ENCODE measurements around the gene CCNY.

The CCNY gene

DNA sequence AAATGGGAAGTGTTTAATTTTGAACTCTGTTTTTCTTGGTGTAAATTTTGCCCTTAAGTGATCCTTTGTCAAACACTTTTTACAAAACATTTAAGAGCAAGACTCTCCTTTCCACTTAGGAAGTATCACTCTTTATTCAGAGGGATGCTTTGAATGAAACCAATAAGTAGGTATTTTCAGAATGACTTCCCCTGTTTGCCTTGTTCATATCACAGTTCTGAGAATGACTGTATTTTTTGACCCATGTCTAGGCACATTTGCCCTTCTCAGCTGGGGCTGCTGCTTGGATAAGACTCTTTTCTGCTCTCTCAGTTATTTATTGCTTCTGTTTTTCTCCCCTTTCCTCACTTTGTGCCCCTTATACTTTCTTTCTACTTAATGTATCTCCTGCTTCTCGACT, 98.2 kb downstream of the CCNY start:
- DNase-seq: no peak

DNA sequence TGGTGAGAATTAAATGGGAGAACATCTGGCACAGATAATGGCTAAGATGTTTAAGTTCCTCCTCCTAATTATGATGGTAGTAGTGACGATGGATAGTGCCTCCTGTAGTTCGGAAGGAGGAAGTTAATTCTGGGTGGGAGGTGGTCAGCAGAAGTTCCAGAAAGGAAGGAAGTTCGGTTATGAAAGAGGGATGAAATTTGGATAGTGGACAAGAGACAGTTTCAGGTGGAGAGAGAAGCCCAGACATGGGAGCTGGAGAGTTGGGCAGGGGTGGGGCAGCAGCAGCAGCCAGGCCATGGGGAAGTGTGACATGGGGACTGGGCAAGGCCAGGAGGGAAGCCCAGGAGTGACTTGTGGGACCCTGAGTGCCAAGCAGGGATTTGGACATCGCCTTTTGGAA, 99.5 kb downstream of the CCNY start:
- no peak for DNase-seq

DNA sequence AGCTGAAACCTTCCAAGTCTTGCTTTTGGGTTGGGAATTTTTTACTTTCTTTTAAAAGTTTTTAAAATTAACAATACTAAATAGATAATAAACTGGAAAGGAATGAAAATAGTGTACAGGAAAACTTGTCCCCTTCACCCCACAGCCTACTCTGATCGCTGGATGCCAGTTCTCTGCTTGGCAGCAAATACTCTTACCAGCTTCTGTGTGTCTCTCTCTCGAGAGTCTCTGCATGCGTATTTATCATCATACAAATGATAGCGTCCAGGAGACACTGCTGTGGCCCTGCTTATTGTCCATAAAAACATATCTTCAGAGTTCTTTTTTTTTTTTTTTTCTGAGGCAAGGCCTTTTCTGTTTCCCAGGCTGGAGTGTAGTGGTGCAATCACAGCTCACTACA, 101.5 kb downstream of the CCNY start:
- no peak for DNase-seq

DNA sequence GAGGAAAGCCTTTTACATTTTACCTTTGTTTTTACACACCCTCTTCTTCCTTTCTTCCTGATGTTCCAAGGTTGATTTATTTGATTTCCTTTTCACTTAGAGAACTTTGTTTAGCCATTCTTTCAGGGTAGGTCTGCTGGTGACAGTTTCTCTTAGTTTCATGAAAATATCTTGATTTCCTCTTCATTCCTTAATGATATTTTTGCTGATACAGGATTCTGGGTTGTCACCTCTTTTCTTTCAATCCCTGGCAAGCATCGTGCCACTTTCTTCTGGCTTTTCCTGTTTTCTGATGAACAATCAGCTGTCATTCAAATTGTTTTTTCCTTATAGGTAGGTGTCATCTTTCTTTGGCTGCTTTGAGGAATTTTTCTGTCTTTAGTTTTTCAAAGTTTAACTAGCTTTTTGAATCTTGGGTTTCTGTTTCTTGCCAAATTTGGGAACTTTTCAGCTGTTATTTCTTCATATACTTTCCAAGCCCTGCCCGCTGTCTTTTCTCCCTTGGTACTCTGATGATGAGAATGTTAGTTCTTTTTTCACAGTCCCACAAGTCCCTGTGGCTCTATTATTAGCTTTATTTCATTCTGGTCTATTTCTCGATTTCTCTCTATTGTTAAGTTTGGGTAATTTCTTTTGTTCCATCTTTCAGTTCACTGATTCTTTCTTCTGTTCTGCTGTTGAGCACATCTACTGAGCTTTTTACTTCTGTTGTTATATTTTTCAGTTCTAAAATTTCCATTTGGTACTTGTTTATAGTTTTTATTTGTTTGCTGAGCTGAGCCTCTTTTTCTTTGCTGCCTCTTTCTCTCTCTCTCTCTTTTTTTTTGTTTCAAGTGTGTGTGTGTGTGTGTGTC, 102.6 kb downstream of the CCNY start:
- DNase-seq: no peak

DNA sequence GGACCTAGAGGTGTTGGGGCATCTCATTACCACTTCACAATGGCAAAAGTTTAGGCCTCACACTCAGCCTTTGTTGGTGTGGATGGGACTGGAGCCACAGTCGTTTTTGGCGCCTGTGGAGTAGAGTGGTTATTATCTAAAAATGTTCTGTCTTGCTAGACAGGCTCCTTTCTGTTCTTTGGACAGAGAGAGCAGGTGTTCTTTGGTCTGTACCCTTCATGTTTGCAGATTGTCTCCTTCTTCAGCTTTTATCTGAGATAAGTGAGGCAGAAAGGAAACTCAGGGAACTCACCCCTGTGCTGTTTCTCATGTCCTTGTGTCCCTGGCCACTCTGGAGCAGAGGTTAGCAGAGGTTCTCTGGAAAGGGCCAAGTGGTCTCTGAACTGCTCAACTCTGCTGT, 103.7 kb downstream of the CCNY start:
- DNase-seq: no peak

DNA sequence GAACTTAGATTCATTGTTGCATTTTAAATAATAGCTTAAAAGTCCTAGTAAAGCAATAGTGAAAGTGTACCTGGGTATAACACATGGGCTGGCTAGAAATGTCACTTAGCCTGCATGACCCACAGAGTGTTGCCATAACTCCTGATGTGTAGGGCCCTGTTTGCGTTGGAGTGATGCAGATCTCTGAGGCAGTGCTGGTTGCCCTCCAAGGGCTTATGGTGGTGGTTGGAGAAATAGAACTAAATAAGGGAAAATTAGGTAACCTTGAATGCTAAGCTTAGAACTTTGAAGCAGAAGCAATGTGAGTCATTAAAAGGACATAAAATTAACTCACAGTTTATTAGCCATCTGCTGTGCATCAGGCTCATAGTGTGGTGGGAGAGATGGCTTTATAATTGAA, 105.7 kb downstream of the CCNY start:
- peak; percentile 40 for DNase-seq

DNA sequence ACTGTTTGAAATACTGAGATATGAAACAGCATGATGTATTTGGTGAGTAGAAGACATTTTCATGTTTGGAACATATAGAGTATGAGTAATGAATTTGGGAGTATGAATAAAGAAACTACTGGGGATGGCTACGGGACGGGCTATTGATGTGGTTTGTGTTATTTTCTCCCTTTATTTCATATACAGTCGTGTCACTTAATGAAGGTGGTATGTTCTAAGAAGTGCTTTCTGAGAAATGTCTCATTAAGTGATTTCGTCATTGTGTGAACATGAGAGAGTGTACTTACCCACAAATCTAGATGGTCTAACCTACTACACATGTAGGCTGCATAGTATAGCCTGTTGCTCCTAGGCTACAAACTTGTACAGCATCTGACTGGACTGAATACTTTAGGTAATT, 106.3 kb downstream of the CCNY start:
- DNase-seq: peak; percentile 50

DNA sequence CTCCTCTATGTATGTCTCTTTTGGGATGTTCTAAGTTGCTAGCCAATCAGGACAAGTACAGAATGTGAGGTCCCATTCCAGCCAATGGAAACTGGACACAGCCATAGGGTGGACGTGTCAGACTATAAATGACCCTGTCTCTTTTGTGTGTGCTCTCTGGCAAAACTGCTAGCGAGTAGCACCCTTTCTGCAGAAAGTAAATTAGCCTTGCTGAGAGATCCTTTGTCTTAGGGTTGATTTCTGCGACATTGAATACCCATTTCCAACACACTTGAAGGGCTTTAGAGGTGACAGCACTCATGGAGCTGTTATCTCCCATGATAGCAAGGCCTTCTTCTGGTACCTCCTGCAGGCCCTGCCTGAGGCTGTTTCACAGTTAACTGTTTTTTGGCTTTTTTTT, 107.5 kb downstream of the CCNY start:
- DNase-seq: no peak

DNA sequence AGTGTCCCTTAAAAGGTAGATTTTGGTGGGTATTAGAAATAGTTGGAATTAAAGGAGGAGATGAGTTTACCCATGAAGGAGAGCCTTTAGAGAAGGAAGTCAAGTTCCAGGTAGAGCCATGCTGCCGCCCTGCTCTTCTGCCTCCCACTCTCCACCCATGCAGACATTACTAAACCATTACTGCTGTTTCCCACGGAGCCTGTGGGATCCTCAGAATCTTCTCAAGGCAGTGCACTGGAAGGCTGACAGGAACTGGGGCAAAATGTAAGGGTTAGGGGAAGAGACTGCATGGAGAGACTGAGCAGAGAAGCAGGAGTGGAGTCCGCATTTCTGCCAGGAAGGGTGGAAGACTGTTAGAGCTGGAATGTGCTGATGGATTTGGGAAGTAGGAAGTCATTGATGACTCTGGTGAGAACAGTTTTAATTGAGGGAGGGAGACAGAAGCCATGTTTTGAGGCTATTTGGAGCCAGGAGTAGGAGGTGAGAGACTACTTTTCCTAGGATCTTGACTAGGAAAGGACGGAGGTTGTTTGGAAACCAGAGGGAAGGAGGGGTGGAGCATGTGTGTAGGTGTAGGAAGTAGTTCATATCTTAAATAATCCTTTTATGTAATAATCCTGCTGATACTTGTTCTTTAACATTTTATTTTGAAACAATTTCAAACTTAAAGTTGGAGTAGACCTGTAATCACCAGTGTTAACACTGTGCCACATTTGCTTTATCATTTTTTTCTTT, 109.0 kb downstream of the CCNY start:
- DNase-seq: no peak

DNA sequence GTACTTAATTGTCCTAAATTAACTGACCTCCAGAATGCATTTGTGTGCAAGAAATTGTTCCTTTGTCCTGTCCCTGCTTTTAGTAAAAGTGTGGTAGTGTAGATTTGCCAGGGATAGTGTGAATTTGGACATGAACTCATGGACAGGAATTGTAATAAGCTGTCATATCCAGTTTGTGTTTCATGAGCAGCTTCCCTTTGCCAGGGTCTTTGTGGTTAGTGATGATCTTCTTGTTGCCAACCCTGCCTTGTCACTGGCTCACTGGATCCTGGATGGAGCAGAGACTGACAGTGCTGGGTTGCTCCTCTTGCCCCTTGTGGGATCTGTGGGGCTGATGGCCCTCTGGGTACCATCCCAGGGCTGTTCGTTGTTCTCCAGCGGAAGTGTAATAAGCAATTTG, 110.1 kb downstream of the CCNY start:
- DNase-seq: no peak

DNA sequence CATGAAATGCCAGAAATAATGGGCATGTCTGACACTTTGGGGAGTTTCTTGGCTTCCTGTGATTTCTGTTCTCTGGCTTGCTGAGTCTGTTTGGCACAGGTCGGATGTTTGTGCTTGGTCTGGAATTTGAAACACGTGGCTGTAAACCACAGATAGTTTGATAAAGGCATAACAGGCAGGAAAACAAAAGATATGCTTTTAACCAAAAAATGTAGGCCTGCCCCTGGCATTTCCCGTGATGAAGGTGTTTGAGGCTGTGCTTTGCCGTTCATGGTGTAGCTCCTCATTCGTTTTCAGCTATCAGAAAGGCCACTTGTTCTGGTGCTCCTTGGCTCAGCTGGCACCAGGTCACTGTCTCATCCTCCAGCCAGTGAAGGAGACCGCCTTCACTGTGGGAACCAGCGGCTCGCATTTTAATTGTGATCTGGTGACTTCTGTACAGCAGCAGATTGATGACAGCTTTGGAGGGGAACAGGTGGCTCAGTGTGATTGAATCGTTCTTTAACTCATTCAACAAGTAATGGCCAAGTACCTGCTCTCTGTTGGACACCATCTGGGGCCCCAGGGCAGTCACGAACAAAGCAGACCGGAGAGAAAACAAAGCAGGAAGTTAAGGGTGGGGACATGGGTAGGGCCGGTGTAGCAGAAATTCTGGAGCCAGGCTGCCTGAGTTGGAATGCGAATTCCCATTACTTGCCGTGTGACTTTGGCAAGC, 111.5 kb downstream of the CCNY start:
- no peak for DNase-seq

DNA sequence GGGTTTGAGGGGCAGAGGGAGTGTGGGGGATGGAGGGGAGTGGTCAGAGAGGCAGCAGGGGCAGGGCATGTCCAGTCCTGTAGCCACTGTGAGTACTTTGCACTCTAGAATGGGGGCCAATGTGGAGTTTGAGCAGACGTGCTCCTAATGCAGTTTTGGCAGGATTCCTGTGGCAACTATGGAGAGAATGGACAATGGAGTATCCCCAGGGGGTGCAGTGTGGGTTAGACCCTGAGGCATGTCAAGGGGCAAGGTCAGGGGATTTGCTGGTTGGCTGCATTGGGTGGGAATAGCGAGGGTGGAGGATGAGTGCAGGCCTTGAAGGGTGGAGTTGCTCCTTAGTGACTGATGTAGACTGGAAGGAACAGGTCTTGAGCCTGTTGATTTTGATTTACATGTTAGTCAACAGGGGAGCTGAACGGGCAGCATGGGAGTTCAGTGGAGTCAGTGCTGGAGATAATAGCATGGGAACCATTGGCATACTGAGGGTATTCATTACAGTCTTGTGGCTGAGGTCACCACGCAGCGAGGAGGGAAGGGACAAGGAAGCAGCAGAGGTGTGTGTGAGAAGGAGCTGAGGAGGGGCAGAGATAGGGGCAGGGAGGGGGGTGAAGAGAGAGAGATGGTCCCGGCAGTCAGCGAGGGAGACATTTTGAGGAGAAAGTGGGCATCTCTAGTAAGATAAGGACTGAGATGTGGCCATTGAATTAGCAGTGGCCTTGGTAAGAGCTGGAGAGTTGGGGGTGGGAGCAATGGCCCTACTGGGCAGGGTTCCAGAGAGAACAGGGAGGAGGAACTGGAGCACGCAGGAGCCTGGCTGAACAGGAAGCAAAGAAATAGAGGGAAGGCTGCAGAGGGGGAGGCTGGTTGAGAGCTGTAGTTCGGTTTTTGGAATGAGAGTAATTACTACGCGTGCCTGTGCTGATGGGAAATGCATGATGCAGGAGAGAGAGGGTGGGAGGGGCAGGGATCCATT, 112.7 kb downstream of the CCNY start:
- no peak for DNase-seq

DNA sequence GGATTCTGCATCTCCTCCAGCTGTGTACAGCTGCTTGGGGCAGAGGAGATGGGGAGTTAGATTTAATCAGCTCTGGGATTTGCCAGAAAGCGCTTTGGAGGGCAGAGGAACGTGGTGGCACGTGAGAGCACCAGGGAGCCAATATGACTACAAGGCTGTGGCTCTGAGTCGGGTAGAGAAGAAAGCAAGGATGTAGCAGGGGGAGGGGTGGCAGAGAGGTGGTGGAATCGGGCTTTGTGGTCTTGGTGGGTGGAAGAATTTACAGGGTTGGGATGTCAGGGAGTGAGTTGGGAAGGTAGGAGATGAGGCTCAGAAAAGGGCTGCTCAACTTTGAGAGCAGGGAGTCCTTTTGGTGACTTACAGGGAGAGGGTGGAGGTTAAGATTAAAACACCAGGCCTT, 113.6 kb downstream of the CCNY start:
- no peak for DNase-seq

DNA sequence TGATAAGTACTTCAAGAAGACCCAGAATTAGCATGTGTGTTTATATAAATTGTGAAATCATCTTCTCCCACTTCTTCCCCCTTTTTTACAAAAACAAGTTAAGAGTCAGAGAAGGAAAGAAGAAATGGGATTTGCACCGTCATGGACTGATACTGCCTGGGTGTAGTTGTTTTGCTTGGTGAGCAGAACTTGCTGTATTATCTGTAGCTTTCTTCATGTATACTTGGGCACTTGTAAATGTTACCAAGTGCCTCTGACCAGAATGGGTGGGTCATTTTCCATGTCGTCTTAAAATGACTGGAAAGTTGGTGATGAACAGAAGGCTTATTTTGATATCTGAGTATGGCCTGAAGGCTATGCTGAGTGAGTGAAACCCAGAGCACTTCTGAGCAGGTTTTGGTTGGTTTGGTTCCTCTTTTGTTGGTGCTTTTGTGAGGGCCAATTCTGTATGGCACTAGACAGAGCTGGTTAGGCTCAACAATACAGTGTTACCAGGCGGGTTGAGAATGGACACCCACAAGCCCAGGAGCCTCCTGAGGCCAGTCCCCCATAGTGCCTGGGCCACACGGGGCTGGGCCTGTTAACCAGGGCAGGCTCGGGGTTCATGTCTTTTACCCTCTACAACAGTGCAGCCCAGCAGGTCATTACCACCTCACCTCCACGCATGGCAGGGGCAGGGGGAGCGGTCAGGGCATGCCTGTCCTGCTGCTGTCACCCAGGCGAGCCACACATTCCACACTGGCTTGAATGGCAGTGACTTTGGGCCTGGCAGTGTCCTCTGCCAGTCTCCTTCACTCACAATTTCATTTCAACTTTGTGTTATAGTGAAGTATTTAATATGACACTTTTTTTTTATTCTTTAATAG, 115.1 kb downstream of the CCNY start:
- DNase-seq: no peak

DNA sequence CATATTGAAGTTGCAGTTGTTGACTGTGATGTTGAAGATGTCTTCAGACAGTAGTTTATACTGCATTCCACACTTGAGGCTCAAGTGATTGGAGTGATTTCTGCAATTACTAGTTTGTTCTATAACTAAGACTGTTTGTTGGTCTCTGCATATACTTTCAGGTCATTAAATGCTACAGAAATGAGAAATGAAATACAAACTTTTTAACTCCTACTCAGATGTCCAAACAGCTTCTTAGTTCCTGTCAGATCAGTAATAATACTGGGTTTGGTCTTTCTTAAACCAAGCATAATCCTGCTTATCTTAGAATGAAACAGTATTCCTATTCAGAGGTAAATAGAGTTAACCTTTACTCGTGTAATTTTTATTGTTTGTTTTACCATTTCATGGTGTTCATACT, 115.9 kb downstream of the CCNY start:
- DNase-seq: no peak

DNA sequence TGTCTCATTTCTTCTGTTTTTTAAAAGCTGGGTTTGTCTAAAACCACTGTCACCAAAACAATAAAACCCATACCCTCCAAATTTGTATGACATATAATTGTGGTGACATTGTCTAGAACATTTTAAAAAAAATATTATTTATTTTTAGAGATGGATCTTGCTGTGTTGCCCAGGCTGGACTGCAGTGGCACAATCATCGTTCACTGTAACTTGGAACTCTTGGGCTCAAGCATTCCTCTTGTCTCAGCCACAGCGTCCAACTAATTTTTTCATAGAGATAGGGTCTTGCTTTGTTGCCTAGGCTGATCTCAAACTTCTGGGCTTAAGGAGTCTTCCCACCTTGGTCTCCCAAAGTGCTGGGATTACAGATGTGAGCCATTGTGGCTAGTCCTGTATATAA, 116.5 kb downstream of the CCNY start:
- no peak for DNase-seq

DNA sequence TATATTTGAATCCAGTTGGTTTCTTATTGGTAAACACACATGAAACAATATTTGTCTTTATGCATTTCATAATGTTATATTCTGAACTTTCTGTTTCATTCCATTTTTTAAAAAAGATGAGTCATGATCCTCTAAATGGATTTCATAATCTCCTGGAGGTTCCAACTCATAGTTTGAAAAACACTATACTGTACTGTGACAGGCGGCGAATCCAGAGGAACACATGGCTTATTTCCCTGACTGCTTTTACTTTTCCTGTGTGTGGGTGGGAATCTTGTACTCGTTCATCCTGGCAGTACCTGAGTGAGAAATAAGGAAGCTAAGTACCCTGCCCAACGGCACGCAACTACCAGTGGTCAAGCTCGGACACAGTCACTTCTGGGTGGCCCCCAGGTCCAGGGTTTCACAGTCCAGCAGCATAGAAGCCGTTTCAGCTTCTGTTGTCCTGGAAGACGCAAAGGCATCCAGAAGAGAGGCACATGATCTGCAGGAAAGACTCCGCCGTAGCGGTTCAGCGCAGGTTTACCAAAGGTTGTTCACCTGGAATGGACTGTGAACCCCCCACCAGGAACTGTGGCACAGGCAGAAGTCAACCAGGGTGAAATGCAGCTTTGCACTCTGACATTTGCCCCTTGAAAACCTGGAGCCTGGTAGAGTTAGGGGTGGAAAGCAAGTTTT, 117.7 kb downstream of the CCNY start:
- DNase-seq: no peak

DNA sequence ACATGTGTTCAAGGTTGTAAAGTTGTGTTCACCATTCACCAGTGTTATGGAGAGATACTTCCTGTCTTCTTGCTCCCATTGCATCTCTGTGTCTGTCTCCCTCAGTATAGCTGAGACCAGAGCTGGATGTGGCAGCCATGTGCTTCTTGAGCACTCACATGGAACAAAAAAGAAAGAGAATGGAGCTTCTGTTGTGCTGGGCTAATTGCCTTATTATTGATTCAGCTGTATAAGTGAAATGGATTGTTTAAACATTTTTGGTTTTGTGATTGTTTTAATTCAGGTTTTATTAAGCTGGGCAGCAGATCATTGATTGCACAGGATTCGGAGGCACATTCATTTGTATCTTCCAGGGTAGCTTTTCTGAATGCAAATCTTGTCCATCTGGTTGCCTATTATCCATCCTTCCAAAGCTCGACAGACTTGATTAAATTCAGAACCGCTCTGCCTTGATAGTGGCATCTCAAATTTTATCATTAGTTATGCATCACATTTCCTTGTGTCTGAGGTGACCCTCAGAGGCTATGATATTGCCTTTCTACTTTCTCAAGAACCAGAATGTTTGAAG, 119.9 kb downstream of the CCNY start:
- no peak for DNase-seq

DNA sequence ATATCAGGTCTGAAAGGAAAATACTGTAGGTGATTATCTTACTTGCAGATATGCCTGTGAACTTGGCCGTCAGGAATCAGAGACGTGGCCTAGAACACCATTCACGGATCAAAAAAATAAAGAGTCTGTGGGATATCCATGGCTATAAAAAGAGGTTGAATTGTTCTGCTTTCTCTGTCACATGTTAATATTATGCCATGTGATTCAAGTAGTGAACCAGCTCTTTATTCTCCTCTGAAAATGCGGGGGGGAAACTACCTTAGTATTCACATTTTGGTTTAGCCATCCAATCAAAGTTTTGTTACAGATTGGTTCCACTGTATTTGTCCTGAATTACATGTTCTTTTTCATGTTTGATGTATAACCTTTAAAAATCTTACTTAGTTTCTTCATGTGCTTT, 120.5 kb downstream of the CCNY start:
- DNase-seq: no peak
